Loucy (cell line): Measurements from ENCODE around the gene RNASET2.

Source experiments
- EZH2phosphoT487 ChIP-seq: fragments of 200-600 bp; IDR thresholded peaks from 2 replicates; pipeline ENCODE4 v1.6.1; 2018; ENCODE audit warnings: antibody characterized with exemption, mild to moderate bottlenecking, moderate library complexity, borderline replicate concordance
- TF ChIP-seq, protein P1 (sequence below): fragments of 200-600 bp; sonication (generic); conservative IDR thresholded peaks from 2 replicates; pipeline ENCODE4 v1.5.1; 2014; ENCODE audit warnings: mild to moderate bottlenecking, antibody characterized with exemption, low read length

DNA sequence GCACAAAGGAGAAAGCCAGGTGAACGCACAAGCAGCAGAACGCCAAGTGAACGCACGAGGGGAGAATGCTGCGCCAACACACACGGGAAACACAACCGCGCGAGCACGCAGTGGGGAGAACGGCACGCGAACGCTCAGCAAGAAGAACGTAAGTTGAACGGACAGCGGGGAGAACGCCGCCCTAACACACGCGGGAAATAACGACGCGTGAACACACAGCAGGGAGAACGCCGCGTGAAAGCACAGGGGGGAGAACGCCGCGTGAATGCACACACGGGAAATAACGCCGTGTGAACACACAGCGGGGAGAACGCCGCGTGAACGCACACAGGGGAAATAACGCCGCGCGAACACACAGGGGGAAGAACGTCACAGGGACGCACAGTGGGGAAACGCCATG is 54.7 kb downstream of the RNASET2 start:
- TF ChIP-seq, protein P1, sequence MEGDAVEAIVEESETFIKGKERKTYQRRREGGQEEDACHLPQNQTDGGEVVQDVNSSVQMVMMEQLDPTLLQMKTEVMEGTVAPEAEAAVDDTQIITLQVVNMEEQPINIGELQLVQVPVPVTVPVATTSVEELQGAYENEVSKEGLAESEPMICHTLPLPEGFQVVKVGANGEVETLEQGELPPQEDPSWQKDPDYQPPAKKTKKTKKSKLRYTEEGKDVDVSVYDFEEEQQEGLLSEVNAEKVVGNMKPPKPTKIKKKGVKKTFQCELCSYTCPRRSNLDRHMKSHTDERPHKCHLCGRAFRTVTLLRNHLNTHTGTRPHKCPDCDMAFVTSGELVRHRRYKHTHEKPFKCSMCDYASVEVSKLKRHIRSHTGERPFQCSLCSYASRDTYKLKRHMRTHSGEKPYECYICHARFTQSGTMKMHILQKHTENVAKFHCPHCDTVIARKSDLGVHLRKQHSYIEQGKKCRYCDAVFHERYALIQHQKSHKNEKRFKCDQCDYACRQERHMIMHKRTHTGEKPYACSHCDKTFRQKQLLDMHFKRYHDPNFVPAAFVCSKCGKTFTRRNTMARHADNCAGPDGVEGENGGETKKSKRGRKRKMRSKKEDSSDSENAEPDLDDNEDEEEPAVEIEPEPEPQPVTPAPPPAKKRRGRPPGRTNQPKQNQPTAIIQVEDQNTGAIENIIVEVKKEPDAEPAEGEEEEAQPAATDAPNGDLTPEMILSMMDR: no peak
- no peak for TF ChIP-seq EZH2phosphoT487
